Liver (tissue), 3 donors: ENCODE results near the gene FBXW7.

Experiments
- GABPA ChIP-seq, 2 donors: IDR thresholded peaks in 1 of 2; conservative IDR thresholded peaks in 1 of 2; 2 replicates each; pipeline ENCODE4 v1.6.1; 2016; ENCODE audit warnings: antibody characterized with exemption in 2 of 2, mild to moderate bottlenecking in 1 of 2, moderate library complexity in 1 of 2
- HNF4G ChIP-seq: IDR thresholded peaks from 2 replicates; pipeline ENCODE4 v1.6.1; 2016; ENCODE audit warnings: antibody characterized with exemption
- TAF1 ChIP-seq: conservative IDR thresholded peaks from 2 replicates; pipeline ENCODE4 v1.6.1; 2016; ENCODE audit warnings: antibody characterized with exemption, mild to moderate bottlenecking
- YY1 ChIP-seq: IDR thresholded peaks from 2 replicates; pipeline ENCODE4 v1.6.1; 2016; ENCODE audit warnings: antibody characterized with exemption, mild to moderate bottlenecking
- TF ChIP-seq, protein P1 (sequence below): fragments of 150-350 bp; IDR thresholded peaks from 2 replicates; pipeline ENCODE4 v1.5.1; 2017; ENCODE audit warnings: improper control_type of control experiment, low read depth, low read length; ENCODE audit not compliant: missing input control
- TF ChIP-seq, protein P2 (sequence below): IDR thresholded peaks from 2 replicates; pipeline ENCODE4 v1.6.1; 2016; ENCODE audit warnings: antibody characterized with exemption
- TF ChIP-seq, protein P3 (sequence below): IDR thresholded peaks from 2 replicates; pipeline ENCODE4 v1.6.1; 2016; ENCODE audit warnings: antibody characterized with exemption
- donor health status: healthy.
- donor health status: healthy.

DNA sequence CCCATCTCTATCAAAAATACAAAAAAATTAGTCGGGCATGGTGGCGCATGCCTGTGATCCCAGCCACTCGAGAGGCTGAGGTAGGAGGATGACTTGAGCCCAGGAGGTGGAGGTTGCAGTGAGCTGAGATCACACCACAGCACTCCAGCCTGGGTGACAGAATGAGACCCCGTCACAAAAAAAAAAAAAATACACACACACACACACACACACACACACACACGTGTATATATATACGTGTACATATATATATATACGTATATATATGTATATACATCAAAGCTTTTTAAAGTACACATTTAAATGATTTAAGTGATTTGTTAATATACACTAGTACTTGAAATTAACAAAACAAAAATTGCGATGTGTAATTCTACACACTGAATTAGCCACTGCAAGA, 6.0 kb downstream of the FBXW7 start:
- TF ChIP-seq, protein P1, sequence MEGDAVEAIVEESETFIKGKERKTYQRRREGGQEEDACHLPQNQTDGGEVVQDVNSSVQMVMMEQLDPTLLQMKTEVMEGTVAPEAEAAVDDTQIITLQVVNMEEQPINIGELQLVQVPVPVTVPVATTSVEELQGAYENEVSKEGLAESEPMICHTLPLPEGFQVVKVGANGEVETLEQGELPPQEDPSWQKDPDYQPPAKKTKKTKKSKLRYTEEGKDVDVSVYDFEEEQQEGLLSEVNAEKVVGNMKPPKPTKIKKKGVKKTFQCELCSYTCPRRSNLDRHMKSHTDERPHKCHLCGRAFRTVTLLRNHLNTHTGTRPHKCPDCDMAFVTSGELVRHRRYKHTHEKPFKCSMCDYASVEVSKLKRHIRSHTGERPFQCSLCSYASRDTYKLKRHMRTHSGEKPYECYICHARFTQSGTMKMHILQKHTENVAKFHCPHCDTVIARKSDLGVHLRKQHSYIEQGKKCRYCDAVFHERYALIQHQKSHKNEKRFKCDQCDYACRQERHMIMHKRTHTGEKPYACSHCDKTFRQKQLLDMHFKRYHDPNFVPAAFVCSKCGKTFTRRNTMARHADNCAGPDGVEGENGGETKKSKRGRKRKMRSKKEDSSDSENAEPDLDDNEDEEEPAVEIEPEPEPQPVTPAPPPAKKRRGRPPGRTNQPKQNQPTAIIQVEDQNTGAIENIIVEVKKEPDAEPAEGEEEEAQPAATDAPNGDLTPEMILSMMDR, result no peak
- TF ChIP-seq, protein P2, sequence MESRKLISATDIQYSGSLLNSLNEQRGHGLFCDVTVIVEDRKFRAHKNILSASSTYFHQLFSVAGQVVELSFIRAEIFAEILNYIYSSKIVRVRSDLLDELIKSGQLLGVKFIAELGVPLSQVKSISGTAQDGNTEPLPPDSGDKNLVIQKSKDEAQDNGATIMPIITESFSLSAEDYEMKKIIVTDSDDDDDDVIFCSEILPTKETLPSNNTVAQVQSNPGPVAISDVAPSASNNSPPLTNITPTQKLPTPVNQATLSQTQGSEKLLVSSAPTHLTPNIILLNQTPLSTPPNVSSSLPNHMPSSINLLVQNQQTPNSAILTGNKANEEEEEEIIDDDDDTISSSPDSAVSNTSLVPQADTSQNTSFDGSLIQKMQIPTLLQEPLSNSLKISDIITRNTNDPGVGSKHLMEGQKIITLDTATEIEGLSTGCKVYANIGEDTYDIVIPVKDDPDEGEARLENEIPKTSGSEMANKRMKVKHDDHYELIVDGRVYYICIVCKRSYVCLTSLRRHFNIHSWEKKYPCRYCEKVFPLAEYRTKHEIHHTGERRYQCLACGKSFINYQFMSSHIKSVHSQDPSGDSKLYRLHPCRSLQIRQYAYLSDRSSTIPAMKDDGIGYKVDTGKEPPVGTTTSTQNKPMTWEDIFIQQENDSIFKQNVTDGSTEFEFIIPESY, result no peak
- TF ChIP-seq YY1, result no peak
- TF ChIP-seq TAF1, result no peak
- TF ChIP-seq GABPA (IDR thresholded peaks at IDR 0.05 in 1 of 2, conservative IDR thresholded peaks at IDR 0.05 in 1 of 2), result no peak
- TF ChIP-seq HNF4G, result no peak
- TF ChIP-seq, protein P3, sequence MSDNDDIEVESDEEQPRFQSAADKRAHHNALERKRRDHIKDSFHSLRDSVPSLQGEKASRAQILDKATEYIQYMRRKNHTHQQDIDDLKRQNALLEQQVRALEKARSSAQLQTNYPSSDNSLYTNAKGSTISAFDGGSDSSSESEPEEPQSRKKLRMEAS, result no peak
